Fibroblast of skin of abdomen (primary cell): ENCODE measurements around the gene MLLT3.

Experiments
- DNase-seq: peaks from one replicate; pipeline ENCODE4 v3.0.0-alpha.2; 2013

Gene MLLT3

GRCh38 chr9:20331095-20331685 is 291.1 kb downstream of the MLLT3 start:
- no peak for DNase-seq

DNA sequence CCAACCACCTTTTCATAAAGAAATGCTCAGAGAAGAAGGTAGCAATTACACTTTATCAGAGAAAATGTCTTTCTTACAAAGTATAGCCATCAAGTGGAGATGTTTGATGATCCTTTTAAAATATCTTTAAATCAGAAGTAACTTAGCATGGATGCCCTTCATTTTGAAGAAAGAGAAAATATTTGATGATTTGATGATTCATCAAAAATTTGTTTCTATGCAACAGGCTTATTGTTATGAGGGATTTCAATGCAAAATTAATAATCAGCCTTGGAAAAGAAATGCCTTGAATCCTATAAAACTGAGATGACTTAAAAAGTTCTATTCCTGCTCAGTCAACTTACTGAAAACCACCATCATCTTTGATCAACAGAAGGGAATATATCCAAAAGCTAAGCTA is 291.6 kb downstream of the MLLT3 start:
- no peak for DNase-seq

DNA sequence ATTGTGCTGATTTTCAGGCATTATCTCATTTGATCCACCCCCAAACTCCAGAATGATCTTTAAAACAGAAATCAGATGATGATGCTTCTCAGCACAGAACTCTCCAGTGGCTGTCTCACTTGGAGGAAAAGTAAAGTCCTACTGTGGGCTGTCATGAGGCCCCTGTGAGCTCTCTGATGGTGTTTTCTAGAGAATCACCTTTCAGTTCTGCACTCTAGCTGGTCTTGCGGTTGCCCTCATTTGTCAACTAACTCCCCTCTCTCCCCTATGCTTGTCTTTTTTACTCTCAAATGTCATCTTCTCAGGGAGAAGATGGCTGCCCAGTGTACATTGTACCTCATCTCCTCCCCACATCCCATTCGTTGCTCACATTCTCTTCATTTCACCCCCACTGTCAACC is 295.8 kb downstream of the MLLT3 start:
- no peak for DNase-seq

- no peak for DNase-seq
These were observed 297.3 kb downstream of the MLLT3 start for GRCh38 chr9:20325008-20325407.

DNA sequence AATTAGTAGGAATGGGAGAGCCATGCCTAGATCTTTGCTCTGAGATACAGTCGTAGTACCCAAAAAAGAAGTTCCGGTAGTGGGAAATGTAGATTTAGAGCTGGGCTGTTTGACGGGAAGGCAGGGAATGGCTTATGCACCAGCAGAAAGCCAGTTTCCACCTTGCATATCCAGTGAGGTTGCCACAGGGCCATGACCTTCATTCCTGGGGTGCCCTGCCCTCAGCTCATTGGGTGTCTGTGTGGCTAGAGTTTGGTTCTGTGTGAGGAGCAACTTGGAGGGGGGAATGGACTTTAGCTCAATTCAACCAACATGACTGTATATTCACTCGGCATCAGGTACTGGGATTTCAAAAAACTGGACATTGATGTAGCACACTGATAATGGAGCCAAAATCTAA is 300.1 kb downstream of the MLLT3 start:
- DNase-seq = no peak

DNA sequence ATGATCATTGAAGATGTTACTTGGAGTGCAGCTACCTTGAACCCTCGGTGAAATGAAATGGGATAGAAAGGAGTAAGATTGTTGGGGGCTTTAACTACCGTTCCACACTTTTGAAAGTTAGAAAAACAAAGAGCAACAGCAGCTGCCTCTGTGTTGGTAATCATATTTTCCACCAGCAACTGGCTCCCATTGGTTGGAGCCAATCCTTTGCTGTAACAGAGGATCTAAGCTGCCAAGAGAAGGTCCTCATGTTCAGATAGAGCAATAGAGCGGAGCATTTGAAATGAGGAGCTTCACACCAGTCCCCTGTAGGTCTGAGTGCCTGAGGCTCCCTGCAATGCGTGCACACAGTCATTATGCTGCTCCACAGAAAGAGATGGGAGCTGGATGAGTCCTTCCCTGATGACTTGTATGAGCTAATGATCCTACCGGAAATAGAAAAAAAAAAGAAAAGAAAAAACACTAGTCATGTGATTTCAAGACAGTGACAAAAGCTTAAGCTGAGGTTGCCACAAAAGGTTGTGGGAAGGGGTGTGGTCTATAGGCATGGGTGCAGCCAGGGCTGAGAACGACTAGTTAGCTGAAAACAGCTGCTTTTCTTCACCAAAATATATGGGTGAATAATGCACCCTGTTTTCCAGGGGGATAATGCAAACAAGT is 300.7 kb downstream of the MLLT3 start:
- no peak for DNase-seq

DNA sequence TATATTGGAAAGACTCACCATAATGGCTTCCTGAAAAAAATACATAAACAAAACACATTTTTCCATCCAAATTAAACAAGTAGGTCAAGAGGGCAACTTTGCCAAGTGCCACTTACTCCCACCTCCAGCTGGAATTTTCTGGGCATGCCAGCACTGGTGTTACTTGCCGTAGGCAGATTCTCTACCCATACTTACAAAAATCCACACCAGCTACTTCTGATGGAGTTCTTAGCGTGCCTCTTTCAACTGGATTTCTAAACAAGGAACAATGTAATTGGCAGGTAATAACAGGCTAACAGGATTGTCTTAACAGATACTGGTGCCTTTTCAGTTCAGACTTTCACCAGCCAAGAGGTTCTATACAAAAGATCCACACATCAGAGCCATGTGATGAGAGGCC is 301.4 kb downstream of the MLLT3 start:
- DNase-seq = no peak

GRCh38 chr9:20319641-20320337 is 302.5 kb downstream of the MLLT3 start:
- DNase-seq = peak; percentile 85

DNA sequence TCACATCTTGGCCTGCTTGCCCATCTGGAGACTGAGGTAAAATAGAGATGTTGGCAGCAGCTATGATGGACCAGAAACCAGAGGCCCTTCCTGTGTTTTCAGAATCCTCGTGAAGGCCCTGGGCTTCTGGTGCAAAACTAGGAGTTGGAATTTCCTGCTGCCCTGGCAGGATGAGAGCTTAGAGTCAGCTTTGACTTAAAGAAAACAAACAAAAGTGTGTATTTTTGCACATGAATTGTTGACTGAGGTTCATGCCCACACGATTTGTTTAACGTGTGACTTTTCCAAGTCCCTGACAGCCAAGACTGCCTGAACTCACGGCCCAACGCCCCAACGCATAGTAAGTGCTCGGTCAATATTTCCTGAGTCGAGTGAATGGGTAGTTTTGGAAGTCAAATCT is 303.1 kb downstream of the MLLT3 start:
- no peak for DNase-seq

- no peak for DNase-seq
These were observed 304.6 kb downstream of the MLLT3 start for GRCh38 chr9:20317701-20318100.

DNA sequence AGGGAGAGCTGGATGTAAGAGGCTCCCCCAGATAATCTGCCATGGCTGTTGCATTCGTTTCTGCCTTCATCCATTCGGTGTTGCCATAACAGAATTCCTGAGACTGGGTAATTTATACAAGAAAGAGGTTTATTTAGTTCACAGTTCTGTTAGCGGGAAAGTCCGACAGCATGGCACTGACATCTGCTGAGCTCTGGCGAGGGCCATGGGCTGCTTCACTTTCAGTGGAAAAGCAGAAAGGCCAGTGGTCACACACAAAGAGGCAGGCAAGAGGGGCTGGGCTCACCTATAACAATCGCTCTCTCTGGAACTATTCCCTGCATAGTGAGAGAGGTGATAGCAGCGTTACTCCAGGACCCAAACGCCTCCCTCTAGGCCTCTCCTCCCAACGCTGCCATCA is 305.9 kb downstream of the MLLT3 start:
- no peak for DNase-seq

GRCh38 chr9:20315677-20316076 is 306.6 kb downstream of the MLLT3 start:
- DNase-seq = peak; percentile 87

- no peak for DNase-seq
These were observed 307.3 kb downstream of the MLLT3 start for GRCh38 chr9:20314981-20315380.

DNA sequence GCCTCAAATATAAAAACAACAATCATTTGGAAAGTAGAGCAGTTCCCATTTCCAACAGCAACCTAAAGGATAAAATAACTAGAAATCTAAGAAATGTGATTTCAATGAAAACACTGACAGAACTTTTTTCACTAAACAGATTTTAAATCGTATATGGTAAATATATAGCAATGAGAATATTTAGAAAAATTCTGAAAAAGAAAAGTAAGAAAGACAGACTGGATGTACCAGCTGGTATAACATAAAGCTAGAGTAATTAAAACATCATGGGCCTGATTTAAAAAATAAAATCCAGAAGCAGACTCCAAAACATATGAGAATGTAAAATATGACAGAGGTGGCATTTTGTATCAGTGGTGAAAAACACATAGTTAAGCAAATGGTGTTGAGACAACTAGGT is 308.9 kb downstream of the MLLT3 start:
- DNase-seq = no peak

DNA sequence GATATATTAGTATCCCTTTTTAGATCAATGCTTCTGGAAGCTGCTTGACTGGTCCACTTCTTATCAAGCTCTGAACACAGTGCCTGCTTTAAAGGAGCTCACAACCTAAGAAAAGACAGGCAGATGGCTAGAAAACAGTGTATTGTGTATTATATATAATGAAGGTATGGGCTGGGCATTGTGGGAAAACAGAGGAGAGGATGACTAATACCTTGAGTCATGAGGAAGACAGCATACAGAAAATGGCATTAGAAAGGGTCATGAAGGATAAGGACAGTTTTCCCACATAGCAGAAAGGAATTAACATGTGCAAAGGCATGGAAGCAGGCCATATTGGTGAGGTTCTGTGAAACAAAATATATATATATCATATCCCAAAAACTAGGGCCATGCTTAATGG is 309.6 kb downstream of the MLLT3 start:
- DNase-seq = peak; percentile 54

- DNase-seq = no peak
These were observed 312.3 kb downstream of the MLLT3 start for GRCh38 chr9:20310024-20310423.

DNA sequence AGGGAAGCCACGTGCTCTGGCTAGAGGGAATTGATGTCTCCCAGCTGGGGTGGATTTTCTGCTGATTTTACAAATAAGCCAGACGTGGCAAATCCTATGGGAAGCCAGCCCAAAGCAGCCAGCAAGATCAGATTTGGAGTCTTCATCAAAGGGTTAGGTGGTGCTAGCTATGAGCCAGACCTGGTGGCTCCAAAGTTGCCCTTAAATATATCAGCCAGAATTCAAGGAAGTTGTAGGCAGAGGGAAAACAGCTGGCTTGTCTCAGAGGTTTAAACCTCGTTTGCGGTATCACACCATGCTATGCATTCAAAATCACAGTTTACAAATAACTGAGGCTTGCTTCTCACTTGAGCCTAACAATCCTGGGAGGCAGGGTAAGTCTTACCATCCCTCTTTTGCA is 313.2 kb downstream of the MLLT3 start:
- DNase-seq = peak; percentile 21

- no peak for DNase-seq
These were observed 314.7 kb downstream of the MLLT3 start for GRCh38 chr9:20307621-20308020.

DNA sequence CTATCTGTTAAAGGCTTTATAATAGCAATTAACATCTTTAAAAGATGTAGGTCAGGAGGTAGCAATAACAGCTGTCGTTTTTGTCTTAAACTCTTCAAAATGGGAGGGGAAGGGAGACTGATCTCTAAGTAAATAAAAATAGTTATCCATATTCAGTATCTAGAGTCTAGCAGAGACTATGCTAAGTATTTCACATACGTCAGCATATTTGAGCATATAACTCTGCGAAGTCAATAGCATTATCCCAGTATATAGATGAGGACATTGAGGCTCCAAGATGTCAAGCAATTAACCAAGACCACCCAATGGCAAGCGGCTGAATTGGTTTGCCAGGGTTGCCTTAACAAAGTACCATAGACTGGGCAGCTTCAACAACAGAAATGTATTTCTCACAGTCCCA is 316.8 kb downstream of the MLLT3 start:
- DNase-seq = no peak

GRCh38 chr9:20303996-20304395 is 318.3 kb downstream of the MLLT3 start:
- no peak for DNase-seq

- no peak for DNase-seq
These were observed 319.2 kb downstream of the MLLT3 start for GRCh38 chr9:20303066-20303465.

DNA sequence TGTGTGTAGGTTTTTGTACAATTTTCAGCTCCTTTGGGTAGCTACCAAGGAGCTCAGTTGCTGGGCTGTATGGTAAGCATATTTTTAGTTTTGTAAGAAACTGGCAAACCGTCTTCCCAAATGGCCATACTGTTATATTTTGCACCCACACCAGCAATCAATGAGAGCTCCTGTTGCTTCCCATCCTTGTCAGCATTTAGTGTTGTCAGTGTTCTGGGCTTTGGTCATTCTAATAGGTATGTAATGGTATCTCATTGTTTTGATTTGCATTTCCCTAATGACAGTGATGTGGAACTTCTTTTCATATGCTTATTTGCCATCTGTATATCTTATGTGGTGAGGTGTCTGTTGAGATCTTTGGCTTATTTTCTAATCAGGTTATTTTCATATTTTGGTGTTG is 320.1 kb downstream of the MLLT3 start:
- DNase-seq = no peak

GRCh38 chr9:20300430-20301115 is 321.7 kb downstream of the MLLT3 start:
- no peak for DNase-seq

GRCh38 chr9:20297646-20298084 is 324.6 kb downstream of the MLLT3 start:
- peak; percentile 95 for DNase-seq
